GM21367 (cell line): ENCODE measurements around the gene MMP21.

Experiments used
- ATAC-seq: cut with Tn5 transposase; IDR thresholded peaks from one replicate; pipeline ENCODE4 v1.9.1; 2021; ENCODE audit not compliant: unreplicated experiment

The MMP21 gene, protein sequence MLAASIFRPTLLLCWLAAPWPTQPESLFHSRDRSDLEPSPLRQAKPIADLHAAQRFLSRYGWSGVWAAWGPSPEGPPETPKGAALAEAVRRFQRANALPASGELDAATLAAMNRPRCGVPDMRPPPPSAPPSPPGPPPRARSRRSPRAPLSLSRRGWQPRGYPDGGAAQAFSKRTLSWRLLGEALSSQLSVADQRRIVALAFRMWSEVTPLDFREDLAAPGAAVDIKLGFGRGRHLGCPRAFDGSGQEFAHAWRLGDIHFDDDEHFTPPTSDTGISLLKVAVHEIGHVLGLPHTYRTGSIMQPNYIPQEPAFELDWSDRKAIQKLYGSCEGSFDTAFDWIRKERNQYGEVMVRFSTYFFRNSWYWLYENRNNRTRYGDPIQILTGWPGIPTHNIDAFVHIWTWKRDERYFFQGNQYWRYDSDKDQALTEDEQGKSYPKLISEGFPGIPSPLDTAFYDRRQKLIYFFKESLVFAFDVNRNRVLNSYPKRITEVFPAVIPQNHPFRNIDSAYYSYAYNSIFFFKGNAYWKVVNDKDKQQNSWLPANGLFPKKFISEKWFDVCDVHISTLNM

DNA sequence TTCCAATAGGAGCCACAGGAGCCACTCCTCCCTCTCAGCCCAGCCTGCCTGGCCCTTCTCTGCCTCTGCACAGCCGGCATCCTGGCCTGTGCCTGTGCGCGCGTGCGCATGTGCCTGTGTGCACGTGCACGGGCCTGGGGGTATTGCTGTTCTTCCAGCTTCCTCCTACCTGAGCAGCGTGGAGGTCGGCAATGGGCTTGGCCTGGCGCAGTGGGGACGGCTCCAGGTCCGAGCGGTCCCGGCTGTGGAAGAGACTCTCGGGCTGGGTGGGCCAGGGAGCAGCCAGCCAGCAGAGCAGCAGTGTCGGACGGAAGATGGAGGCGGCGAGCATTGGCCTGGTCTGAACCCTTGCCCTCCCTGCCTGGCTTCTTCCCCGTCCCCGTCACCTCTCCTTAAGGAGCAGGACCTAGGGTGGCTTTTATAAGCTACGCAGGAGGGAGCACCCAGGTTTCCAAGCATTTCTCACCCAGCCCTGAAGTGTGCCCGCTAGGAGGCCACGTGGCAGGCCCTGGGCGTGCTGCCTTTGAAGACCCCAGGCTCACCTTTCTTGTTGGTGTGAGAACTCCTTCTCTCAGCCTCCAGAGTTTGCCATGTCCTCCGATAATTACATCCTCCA lies at the start of gene MMP21:
Gene MMP21 (minus strand): TSS at position 331 of the 616 bp plus-strand sequence. CDS start 0 bp downstream, at position 331.
- ATAC-seq, result no peak

DNA sequence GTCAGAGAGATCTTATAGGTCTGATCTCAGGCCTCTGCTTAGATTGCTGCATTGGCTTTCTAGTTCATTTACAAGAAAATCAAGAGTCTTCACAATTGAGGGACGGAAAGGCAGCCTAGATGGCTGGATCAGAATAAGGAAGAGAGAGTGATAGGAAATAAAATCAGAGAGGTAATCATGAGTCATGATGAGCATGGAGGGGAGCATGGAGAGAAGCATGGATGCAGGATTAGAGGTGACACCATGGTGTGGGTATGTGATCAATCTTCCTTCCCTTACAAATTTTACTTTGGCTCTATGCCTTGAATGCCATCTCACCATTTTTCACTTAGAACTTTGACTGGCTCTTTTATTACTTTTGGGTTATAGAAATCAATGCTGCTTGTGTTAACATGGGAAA lies 49.1 kb upstream of the MMP21 start:
- ATAC-seq, result no peak

DNA sequence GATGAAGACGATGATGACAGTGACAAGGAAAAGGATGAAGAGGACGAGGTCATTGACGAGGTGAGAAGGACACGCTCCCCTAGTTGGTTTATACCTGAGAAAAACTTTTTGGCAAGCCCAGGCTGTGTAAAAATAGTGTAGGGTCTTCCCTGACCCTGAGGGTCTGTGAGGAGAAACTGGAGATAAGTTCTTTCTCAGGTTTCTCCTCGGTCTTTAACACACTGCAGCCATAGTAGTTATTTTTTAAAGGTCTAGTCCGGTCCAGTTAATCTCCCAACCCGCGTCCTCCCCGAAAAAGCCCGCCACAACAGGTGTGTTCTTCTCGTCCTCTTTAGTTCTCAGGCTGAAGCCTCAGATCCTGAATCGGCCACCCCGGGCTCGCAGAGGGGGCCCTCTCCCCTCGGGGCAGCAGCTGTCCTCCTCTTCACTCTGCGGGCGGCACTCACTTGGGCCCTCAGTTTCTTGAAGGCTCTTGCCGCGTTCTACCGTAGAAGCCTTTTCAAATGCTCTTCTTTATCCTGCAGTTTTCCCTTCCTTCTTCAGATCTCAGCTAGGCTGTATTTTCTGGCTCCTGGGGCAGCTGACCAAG lies 48.1 kb upstream of the MMP21 start:
- peak; percentile 1 for ATAC-seq

DNA sequence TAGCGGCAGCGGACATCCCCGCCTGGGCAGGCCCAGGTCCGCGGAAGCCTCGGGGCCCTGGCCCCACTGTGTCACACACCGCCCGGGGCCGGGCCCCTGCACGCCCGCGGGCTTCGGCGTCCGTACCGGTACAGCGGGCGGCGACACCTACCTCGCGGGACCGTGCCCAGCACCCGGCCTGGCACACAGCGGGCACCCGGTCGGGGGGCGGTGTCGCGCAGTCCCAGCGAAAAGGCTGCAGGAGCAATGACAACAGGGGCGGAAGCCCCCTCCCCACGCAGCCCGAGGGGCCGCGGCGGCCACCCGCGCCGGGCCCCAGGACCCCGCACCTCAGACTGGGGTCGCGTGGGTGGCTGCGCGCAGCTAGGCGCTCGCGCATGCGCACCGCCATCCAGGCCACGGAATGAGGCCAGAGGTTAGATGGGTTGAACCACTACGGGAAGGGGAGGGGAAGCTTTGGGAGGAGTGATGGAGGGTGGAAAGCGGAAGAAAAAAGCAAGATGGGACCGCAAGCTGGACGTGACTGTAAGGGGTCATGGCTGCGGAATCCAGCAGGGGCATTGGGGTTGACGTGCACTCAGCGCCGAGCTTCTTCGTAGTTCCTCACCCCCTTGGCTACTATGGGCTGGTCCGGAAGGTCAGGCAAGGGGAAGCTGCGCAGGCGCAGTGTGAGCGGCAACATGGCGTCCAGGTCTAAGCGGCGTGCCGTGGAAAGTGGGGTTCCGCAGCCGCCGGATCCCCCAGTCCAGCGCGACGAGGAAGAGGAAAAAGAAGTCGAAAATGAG lies 47.4 kb upstream of the MMP21 start, which contains the start of the genes BCCIP and UROS:
Gene BCCIP (plus strand): TSS at position 669 of the 785 bp plus-strand sequence. CDS start 12 bp downstream, at position 681.
Gene UROS (minus strand): TSS at position 381 of the 785 bp plus-strand sequence. CDS start 6,759 bp downstream, outside the sequence.
- peak; percentile 72 for ATAC-seq

DNA sequence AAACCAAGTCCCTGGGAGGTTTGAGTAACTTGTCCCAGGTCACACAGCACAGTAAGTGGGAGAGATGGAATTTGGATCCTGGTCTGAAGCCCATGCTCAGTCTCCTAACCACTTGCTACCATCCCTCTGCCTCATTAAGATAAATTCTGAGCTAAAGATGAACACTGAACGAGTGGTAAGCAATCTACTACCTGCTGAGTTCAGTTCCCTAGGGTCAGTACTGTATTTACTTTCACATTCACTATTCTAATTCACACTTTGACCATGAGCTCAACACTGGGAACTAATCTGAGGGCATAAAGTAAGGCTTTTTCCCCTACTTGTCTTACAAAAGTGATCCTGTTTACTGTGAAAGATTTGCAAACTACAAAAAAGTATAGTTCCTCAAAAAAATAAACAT lies 45.1 kb upstream of the MMP21 start:
- peak; percentile 50 for ATAC-seq

DNA sequence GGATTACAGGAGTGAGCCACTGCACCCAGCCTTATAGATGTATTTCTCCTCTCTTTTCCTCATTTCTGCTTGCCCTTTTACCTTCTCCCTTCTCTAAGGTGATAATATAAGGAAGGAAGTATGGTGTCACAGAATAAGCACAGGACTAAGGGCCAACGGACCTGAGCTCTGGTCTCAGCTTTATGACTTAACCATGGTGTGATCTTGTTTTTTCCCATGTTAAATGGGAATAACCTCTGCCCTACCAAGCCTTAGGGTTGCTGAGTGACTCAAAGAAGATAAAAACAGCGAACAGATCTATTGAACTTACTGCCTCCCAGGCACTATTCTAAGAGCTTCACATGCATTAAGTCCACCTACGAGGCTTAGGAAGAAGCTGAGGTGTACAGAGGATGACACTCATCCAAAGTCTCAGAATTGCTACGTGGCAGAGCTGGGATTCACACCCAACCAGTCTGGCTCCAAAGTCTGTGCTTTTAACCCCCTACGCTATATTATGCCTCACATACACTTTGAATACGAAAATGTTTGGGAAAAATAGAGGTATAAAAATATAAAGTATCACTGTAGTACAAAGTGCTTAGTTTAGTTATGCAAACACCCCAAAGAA lies 41.8 kb upstream of the MMP21 start:
- ATAC-seq, result no peak

DNA sequence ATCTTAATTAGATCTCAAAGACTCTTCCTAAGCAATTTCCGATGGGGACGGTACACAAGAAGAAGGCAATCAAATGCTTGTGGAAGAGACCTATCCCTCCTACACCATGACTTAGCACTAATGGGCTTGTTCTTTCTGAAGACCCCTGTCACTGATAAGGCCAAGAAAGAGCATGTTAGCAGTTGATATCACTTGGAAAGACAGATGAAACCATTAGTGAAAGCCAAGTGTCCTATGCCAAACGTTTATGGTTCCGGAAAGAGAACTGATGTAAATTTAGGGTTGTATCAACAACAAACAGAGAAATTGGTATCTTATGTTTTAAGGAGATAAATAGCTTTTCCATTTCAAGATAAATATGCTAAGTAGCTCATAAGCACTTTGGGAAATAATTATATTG lies 40.9 kb upstream of the MMP21 start:
- ATAC-seq, result no peak

DNA sequence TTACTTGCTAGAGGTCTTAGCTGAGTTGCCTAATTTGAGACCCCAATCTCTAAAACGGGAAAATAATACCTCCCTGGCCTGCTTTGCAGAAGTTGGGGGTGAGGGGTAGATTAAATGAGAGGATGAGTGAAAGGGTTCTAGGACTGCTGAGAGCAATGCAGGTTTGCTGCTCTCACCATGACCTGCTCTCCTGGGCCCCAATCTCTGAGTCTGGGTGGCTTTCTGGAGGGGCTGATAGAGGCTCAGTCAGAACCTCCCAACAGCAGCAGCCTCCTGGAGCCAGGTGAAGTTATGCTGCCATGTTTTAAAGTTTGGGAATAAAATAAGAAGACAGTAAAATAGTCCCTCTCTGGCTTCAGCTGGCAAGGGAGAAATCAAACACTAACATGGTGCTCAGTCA lies 40.1 kb upstream of the MMP21 start:
- no peak for ATAC-seq

DNA sequence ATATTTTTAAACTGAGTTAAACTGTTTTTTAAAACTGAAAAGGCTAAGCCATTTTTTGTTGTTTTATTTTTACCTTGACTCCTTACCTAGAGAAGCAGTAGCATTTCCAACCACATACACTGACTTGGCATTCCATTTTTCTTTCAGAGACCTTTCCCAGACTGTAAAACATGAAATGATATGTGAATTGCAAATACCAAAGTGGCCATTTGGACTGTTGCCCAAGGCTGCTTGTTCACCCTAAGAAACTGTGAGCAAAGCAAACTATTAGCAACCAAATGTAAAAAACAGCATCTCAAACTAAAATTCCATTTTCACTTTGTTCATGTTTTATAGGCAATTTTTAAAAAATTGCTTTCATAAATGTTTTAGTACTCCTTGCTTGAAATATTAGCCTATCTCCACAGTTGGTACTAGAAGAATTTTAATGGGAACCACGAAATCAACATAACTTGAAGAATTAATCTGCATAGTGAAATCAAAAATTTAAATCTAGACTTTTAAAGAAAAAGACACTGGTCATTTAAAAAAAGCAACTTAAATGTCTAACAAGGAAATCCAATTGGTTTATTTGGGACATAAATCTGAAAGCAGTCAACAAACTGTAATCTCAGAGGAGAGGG lies 36.6 kb upstream of the MMP21 start:
- ATAC-seq, result no peak

DNA sequence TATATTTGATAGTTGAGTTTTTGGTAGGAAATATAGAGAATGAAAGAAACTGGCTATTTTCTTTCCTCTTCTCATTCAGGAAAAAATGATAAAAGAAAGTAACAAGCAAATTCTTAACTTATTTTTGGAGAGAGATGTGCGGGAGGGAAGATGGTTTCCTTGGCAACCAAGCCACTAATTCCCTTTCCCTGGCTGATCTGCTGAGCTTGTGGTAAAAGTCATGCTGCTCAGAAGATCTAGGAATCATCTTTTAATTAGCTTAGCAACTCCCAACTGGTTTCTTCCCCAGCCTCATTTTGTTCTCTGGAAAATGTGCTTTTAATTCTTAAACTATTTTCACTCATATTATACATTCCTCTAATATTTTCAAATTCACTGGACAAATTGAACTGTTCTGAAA lies 35.6 kb upstream of the MMP21 start:
- no peak for ATAC-seq

DNA sequence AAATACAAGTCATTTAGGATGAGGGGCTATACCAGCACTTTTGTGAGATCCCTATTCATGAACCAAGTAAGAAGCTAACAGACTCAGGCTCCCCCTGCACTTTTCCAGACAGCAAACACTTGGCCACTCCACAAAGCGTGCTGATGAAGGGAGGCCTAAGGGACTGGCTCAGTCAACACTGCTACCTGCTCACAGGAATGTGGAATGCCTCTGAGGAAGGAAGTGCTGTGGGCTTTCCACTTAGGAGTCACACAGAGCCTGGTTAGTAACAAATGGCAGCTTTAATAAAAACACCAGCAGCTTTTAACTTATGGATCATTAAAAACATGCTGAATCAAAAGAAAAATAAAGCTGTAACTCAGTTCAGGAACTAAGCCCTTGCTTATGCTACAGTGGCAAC lies 32.4 kb upstream of the MMP21 start:
- no peak for ATAC-seq

DNA sequence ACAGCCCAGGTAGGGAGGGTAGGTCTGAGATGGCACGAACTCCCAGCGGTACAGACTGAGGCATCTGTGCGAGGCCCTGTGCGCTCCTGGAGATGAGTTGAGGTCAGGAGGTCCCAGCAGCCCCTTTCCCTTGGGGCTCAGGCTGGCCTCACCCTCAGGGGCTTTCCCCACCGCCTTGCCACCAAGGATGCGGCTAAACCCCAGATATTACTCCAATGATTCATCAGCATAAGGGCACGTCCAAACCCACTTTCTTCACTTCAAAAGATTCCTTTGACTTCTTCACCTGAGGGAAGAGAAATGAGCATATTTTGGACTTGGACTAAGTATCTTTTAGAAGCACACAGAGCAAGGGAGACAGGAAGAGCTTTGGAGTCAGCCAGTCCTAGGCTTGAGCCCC lies 27.1 kb upstream of the MMP21 start:
- no peak for ATAC-seq

DNA sequence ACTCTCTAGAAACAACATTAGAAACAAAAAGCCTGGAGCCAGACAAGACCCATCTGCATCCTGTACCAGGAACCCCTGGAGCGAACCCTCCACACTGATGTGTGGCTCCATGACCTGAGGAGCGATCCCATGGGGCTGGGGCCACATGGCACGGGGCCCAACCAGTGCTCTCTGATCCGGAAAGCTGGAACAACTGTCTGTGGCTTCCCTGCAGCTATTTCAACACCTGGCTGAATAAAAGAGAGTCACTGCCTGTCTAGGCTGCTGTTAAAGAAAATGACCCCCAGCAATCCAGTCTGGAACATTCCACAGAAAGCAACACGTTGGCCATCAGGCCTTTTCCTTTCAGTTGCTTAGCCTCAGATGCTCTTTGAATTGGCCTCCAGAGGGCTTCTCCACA lies 26.5 kb upstream of the MMP21 start:
- ATAC-seq, result no peak

DNA sequence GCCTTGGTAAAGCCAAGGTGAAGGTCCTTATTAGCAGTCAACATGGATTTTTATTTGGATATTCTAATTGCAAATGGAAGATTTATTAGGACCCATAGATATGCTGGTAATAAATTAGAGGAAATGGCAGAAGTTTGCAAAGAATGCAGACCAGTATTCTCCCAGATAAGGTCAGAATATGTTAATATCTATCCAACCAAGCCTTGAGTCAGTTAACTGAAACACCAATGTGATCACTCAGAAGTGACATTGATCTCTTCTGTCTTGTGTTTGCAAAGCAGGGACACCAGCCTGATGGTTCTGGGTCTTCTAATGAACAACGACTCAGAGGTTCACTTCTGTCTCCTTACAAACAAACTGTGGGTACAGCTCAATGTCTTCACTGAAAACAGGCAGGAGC lies 26.0 kb upstream of the MMP21 start:
- ATAC-seq, result no peak

DNA sequence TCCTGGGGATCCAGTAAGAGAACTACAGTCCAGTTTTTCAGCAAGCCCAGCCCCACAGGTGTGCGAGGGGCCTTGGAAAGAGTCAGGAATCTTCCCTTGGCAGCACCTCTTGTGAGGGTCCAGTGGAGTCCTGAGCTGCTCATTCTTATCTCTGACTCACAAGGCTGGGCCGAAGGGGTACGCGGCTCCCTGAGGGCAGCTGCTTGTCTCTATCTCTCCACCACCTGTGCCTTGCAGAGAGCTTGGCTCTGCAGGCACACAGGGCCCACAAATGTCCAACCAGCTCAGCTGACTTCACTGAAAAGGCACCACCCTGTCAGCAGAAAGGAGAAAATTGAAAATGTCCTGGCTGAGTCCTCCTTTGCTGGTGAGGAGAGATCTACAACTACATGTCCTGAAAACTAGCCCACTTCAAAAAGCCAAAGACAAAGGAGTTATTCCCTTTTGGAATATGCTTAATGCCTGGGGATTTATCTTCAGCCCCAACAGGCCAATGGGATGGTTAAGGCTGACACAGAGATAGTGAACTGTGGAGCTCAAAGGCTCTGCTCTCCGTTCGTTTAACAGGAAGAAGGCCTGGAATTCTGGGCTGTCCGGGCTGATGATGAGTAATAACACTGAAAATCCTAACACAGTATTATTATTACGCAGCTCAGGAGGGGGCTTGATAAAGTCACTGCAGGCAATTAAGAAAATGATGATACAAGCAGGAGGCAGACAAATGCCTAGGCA lies 24.0 kb upstream of the MMP21 start:
- no peak for ATAC-seq

DNA sequence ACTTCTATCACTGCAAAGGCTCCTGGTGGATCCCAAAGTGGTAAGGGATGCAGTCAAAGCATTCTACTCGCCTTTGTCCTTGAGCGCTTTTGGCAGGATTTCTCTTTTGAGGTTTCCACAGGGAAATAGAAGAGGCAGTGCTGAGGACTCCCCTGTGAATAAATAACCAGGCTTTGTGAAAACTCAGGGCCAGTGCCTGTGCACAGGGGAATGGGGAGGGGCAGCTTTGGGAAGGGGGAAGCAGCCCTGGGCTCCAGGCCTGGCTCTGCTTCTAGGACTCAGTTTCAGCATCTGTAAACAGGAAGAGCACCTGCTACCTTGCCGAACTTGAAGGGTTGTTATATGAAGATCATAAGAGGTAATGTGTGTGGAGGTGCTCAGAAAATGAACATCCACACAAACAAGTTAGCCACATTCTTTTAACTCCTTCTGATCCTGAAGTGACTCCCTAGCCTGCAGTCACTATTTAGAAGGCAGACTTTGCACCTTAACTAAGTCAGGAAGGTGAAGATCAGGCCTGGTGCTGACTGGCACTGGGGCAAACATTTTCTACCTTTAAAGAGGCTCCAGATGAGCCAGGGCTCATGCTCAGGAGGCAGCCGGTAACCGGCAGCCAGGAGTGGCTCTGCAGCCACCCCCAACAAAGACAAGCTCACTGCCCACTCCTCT lies 22.5 kb upstream of the MMP21 start:
- no peak for ATAC-seq

DNA sequence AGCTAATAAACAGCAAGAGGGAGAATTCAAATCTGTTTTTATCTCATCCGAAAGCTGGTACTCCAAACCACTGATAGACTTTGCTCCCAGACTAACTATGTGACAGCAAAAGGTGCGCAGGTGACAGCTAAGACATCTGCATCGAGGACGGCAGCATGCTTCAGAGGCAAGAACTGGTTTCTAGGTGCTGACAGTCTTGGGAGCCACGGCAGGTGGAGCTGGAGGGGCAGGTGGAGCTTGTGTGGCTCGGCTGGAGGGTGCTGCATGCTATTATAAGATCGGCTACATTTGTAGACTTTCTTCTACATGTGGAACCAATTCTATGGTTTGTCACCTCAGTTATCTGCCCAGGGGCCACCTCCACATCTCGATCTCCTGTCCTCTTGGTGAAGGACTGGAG lies 21.8 kb upstream of the MMP21 start:
- no peak for ATAC-seq

DNA sequence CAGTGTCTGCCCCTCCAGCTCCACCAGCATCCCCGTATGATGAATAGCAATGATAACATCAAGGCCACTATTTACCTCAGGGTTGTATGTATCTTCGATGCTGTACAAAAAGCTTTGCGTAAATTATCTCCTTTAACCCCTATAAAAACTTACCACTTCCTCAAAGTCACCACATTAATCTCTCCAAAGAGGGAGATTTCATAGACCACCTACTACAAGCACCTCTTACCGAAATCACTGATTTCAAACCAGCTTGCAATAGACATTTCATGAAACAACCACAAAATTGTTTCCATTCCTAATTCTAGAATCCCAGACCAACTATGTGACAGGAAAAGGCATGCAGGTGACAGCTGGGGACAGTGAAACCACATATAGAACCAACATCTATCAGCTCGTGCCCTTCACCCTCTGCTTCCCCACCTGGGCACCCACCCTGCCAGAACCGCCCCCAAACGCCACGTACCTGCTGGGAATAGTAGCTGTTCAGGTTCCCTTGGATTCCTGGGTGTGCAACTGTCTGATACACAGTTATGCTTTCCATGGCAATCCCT lies 20.1 kb upstream of the MMP21 start:
- no peak for ATAC-seq

DNA sequence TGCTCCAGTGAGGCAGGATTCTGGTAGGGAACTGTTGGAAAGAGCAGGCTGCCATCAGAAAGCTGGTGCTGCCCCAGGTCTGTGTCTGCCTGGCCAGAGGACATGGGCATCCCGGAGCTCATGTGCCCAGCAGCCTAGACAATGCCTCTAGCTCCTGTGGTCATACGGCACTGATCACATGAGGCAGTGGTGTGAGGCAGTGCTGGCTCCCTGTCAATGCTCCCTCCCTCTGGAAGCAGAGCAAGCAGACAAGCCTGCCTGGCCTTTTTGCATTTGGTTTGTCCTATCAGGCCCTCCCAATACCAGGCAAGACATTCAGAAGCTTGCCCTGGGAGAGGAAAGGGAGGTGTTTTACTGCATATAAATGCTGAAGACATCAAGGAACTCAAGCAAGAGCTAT lies 19.5 kb upstream of the MMP21 start:
- no peak for ATAC-seq
